SK-N-MC (cell line): Measurements from ENCODE around the gene CYP26C1.

Source experiments
- EZH2 ChIP-seq: fragments of 200-600 bp; sonication (generic); IDR thresholded peaks from one replicate; pipeline ENCODE4 v1.6.1; 2017; ENCODE audit warnings: antibody characterized with exemption
- FOXP2 ChIP-seq: optimal IDR thresholded peaks from 2 replicates; pipeline ENCODE3; 2011; ENCODE audit warnings: mild to moderate bottlenecking, moderate library complexity; ENCODE audit not compliant: insufficient read depth; ENCODE audit errors: extremely low read length, control extremely low read depth
- POLR2AphosphoS5 ChIP-seq: IDR thresholded peaks from 2 replicates; pipeline ENCODE4 v1.6.1; 2012; ENCODE audit warnings: mild to moderate bottlenecking, low read depth, low read length, borderline replicate concordance

GRCh38 chr10:93058139-93058538 lies 2.5 kb upstream of the CYP26C1 start:
- no peak for TF ChIP-seq EZH2
- no peak for TF ChIP-seq POLR2AphosphoS5
- TF ChIP-seq FOXP2, result no peak
